GM18858 (cell line): ENCODE results near the gene SAPCD1.
"Not testable (repeated sequence)": the region's sequence is repeated elsewhere in the genome, so short reads cannot be mapped to it uniquely, and the experiment has no call there.

Experiments used
- ATAC-seq: cut with Tn5 transposase; IDR thresholded peaks from one replicate; pipeline ENCODE4 v1.9.1; 2021; ENCODE audit not compliant: unreplicated experiment

SAPCD1 gene

GRCh38 chr6:31776485-31776988 lies 14.1 kb downstream of the SAPCD1 start:
- no peak for ATAC-seq

GRCh38 chr6:31776989-31777666 lies 14.7 kb downstream of the SAPCD1 start, which contains the start of gene VWA7:
Gene VWA7 (minus strand): TSS chr6:31777328. CDS start chr6:31776779, 549 bp downstream.
- ATAC-seq: no peak

GRCh38 chr6:31777667-31778050 lies 15.2 kb downstream of the SAPCD1 start:
- ATAC-seq: no peak

GRCh38 chr6:31778193-31778592 lies 15.7 kb downstream of the SAPCD1 start:
- ATAC-seq: no peak

- no peak for ATAC-seq
Measured at GRCh38 chr6:31778999-31779885, 16.8 kb downstream of the SAPCD1 start.

GRCh38 chr6:31779908-31780307 lies 17.5 kb downstream of the SAPCD1 start:
- no peak for ATAC-seq

- no peak for ATAC-seq
Measured at GRCh38 chr6:31780507-31781243, 18.2 kb downstream of the SAPCD1 start.

GRCh38 chr6:31781244-31782125 lies 19.0 kb downstream of the SAPCD1 start:
- no peak for ATAC-seq

- no peak for ATAC-seq
Measured at GRCh38 chr6:31782126-31782855, 19.8 kb downstream of the SAPCD1 start.

- no peak for ATAC-seq
Measured at GRCh38 chr6:31784098-31784925, 21.9 kb downstream of the SAPCD1 start.

- ATAC-seq: no peak
Measured at GRCh38 chr6:31785475-31785874, 23.0 kb downstream of the SAPCD1 start.

GRCh38 chr6:31791324-31792089 lies 29.1 kb downstream of the SAPCD1 start:
- ATAC-seq: no peak

GRCh38 chr6:31792090-31792374 lies 29.6 kb downstream of the SAPCD1 start:
- no peak for ATAC-seq

GRCh38 chr6:31792761-31793171 lies 30.3 kb downstream of the SAPCD1 start:
- ATAC-seq: no peak

- not testable (repeated sequence) for ATAC-seq
Measured at GRCh38 chr6:31793927-31794245, 31.4 kb downstream of the SAPCD1 start.

- ATAC-seq: no peak
Measured at GRCh38 chr6:31794294-31794865, 31.9 kb downstream of the SAPCD1 start.

- no peak for ATAC-seq
Measured at GRCh38 chr6:31794866-31795615, 32.6 kb downstream of the SAPCD1 start.
